Erythroblast (primary cell): ENCODE results near the gene MPZL3.

Source experiments
- GATA1 ChIP-seq: IDR thresholded peaks from 2 replicates; pipeline ENCODE4 v1.6.1; 2011; ENCODE audit warnings: low read depth, mild to moderate bottlenecking, control low read depth, low read length, moderate library complexity
- POLR2A ChIP-seq: IDR thresholded peaks from 2 replicates; pipeline ENCODE4 v1.6.1; 2011; ENCODE audit warnings: mild to moderate bottlenecking, low read length

- TF ChIP-seq POLR2A (no peak), GATA1 (no peak)
These were observed 35.3 kb downstream of the MPZL3 start for GRCh38 chr11:118216621-118217481.
